GM19328 (cell line): Measurements from ENCODE around the gene SLC25A21.
A peak's percentile ranks its signal among the peaks of the same experiment; 100 is the strongest.

Source experiments
- ATAC-seq: cut with Tn5 transposase; IDR thresholded peaks from one replicate; pipeline ENCODE4 v1.9.1; 2021; ENCODE audit warnings: mild to moderate bottlenecking, moderate library complexity; ENCODE audit not compliant: unreplicated experiment

SLC25A21 gene

GRCh38 chr14:36948157-36948859 is 224.1 kb downstream of the SLC25A21 start:
- ATAC-seq, result no peak

- no peak for ATAC-seq
Measured at GRCh38 chr14:36947362-36947761, 225.0 kb downstream of the SLC25A21 start.

- ATAC-seq, result no peak
Measured at GRCh38 chr14:36946872-36947271, 225.5 kb downstream of the SLC25A21 start.

- ATAC-seq, result no peak
Measured at GRCh38 chr14:36944307-36945010, 227.9 kb downstream of the SLC25A21 start.

- ATAC-seq, result no peak
Measured at GRCh38 chr14:36942522-36943245, 229.7 kb downstream of the SLC25A21 start.

GRCh38 chr14:36941783-36942521 is 230.5 kb downstream of the SLC25A21 start:
- peak; percentile 86 for ATAC-seq

- ATAC-seq, result no peak
Measured at GRCh38 chr14:36940476-36940875, 231.9 kb downstream of the SLC25A21 start.

- ATAC-seq, result no peak
Measured at GRCh38 chr14:36939265-36939664, 233.1 kb downstream of the SLC25A21 start.

GRCh38 chr14:36938678-36939077 is 233.7 kb downstream of the SLC25A21 start:
- no peak for ATAC-seq

GRCh38 chr14:36935976-36936678 is 236.3 kb downstream of the SLC25A21 start:
- ATAC-seq, result no peak

- ATAC-seq, result no peak
Measured at GRCh38 chr14:36934304-36934703, 238.1 kb downstream of the SLC25A21 start.

- no peak for ATAC-seq
Measured at GRCh38 chr14:36931791-36932190, 240.6 kb downstream of the SLC25A21 start.

GRCh38 chr14:36928432-36928831 is 244.0 kb downstream of the SLC25A21 start:
- ATAC-seq, result no peak

GRCh38 chr14:36925094-36925493 is 247.3 kb downstream of the SLC25A21 start:
- ATAC-seq, result no peak

- no peak for ATAC-seq
Measured at GRCh38 chr14:36916668-36917067, 255.7 kb downstream of the SLC25A21 start.

- no peak for ATAC-seq
Measured at GRCh38 chr14:36915081-36915480, 257.3 kb downstream of the SLC25A21 start.

- ATAC-seq, result no peak
Measured at GRCh38 chr14:36910578-36910977, 261.8 kb downstream of the SLC25A21 start.

GRCh38 chr14:36905272-36905888 is 267.0 kb downstream of the SLC25A21 start:
- ATAC-seq, result no peak

- no peak for ATAC-seq
Measured at GRCh38 chr14:36901861-36902260, 270.5 kb downstream of the SLC25A21 start.

- no peak for ATAC-seq
Measured at GRCh38 chr14:36900846-36901245, 271.6 kb downstream of the SLC25A21 start.
